ENCODE measurements around the gene RPL32.
"Not testable (repeated sequence)": the region's sequence is repeated elsewhere in the genome, so short reads cannot be mapped to it uniquely, and the experiment has no call there.

- not testable (repeated sequence) for TF ChIP-seq CTCF (IDR thresholded peaks at IDR 0.05; ENCODE audit: low read depth, low read length, missing input control); JUND (IDR thresholded peaks at IDR 0.05); FOXA1 (IDR thresholded peaks at IDR 0.05); TAF1 (conservative IDR thresholded peaks at IDR 0.05); RXRA (IDR thresholded peaks at IDR 0.05); RAD21 (IDR thresholded peaks at IDR 0.05)
- TF ChIP-seq, protein P1, sequence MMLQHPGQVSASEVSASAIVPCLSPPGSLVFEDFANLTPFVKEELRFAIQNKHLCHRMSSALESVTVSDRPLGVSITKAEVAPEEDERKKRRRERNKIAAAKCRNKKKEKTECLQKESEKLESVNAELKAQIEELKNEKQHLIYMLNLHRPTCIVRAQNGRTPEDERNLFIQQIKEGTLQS (IDR thresholded peaks at IDR 0.05): not testable (repeated sequence)
- TF ChIP-seq, protein P2, sequence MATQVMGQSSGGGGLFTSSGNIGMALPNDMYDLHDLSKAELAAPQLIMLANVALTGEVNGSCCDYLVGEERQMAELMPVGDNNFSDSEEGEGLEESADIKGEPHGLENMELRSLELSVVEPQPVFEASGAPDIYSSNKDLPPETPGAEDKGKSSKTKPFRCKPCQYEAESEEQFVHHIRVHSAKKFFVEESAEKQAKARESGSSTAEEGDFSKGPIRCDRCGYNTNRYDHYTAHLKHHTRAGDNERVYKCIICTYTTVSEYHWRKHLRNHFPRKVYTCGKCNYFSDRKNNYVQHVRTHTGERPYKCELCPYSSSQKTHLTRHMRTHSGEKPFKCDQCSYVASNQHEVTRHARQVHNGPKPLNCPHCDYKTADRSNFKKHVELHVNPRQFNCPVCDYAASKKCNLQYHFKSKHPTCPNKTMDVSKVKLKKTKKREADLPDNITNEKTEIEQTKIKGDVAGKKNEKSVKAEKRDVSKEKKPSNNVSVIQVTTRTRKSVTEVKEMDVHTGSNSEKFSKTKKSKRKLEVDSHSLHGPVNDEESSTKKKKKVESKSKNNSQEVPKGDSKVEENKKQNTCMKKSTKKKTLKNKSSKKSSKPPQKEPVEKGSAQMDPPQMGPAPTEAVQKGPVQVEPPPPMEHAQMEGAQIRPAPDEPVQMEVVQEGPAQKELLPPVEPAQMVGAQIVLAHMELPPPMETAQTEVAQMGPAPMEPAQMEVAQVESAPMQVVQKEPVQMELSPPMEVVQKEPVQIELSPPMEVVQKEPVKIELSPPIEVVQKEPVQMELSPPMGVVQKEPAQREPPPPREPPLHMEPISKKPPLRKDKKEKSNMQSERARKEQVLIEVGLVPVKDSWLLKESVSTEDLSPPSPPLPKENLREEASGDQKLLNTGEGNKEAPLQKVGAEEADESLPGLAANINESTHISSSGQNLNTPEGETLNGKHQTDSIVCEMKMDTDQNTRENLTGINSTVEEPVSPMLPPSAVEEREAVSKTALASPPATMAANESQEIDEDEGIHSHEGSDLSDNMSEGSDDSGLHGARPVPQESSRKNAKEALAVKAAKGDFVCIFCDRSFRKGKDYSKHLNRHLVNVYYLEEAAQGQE (IDR thresholded peaks at IDR 0.05): not testable (repeated sequence)
- TF ChIP-seq, protein P3, sequence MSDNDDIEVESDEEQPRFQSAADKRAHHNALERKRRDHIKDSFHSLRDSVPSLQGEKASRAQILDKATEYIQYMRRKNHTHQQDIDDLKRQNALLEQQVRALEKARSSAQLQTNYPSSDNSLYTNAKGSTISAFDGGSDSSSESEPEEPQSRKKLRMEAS (IDR thresholded peaks at IDR 0.05): not testable (repeated sequence)
These were observed 53.2 kb downstream of the RPL32 start for GRCh38 chr3:12787967-12788690.
